Measurements from ENCODE around the gene RELB.

DNA sequence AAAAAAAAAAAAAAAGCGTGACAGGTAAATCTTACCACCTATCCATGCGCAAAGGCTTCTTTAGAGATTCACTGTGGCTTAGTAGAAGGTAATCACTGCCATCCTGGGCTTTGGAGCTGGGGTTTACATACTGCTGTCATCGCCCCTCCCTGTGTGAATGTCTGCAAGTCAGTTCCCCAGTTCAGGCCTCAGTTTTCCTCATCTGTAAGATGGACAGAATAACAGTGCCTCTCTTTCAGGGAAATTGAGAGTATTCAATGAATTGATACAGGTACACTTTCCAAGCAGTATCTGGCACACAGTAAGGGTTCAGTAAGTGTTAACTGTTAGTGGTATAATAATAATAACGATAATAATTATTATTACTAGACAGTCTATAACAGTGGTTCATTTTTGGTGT is 2.2 kb downstream of the RELB start:
- TF ChIP-seq, protein P1, sequence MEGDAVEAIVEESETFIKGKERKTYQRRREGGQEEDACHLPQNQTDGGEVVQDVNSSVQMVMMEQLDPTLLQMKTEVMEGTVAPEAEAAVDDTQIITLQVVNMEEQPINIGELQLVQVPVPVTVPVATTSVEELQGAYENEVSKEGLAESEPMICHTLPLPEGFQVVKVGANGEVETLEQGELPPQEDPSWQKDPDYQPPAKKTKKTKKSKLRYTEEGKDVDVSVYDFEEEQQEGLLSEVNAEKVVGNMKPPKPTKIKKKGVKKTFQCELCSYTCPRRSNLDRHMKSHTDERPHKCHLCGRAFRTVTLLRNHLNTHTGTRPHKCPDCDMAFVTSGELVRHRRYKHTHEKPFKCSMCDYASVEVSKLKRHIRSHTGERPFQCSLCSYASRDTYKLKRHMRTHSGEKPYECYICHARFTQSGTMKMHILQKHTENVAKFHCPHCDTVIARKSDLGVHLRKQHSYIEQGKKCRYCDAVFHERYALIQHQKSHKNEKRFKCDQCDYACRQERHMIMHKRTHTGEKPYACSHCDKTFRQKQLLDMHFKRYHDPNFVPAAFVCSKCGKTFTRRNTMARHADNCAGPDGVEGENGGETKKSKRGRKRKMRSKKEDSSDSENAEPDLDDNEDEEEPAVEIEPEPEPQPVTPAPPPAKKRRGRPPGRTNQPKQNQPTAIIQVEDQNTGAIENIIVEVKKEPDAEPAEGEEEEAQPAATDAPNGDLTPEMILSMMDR (IDR thresholded peaks at IDR 0.05): no peak
- no peak for TF ChIP-seq POLR2A (IDR thresholded peaks at IDR 0.05)
- no peak for TF ChIP-seq POLR2AphosphoS5 (IDR thresholded peaks at IDR 0.05)

Measured in prostate gland (tissue), 2 donors.